Right ventricle myocardium superior (tissue), 1 donor: ENCODE results near the gene POMGNT2. TPM values are rescaled to one million over a fixed set of nuclear protein-coding genes. Genes with fewer than 3 reads are reported as not detected.

Experiments used
- ATAC-seq: fragments of 200-7000 bp; cut with Tn5 transposase; one replicate; pipeline ENCODE4 v1.9.1; 2020; ENCODE audit warnings: mild to moderate bottlenecking; ENCODE audit not compliant: poor library complexity
- DNase-seq: peaks from one replicate; pipeline ENCODE4 v3.0.0-alpha.2; 2020
- intact Hi-C: fragments of 100-400 bp; cut with DNase I; formaldehyde crosslinking; loops from one replicate; pipeline ENCODE4 v1.11.2; 2022
- total RNA-seq: library from RNA; stranded (reverse); fragmentation: NEBNext Ultra II Directional; extraction: Animal tissue kit (Norgen Biotek cat#: 25700); gene quantifications from one replicate; pipeline ENCODE4 v1.2.1, GENCODE V29; 2021
- donor health status: DM: no; HTN: yes; CAD: no; lungs with severe emphysema.

Gene POMGNT2
- total RNA-seq, 1 donor from 2014 or later = 20.2 TPM

GRCh38 chr3:43032646-43033628 is 72.9 kb downstream of the POMGNT2 start:
- intact Hi-C loops = no loop called here
- no peak for ATAC-seq
- no peak for DNase-seq

GRCh38 chr3:43031889-43032545 is 73.9 kb downstream of the POMGNT2 start:
- no peak for DNase-seq
- ATAC-seq = peak; percentile 73
- intact Hi-C loops = no loop called here

GRCh38 chr3:43031485-43031884 is 74.4 kb downstream of the POMGNT2 start:
- intact Hi-C loops = no loop called here
- DNase-seq (peak; percentile 74), ATAC-seq (peak; percentile 91)

- intact Hi-C loops = no loop called here
- DNase-seq = no peak
- ATAC-seq = no peak
Measured at GRCh38 chr3:43030162-43030935, 75.5 kb downstream of the POMGNT2 start.

Other genes with a start within 250 kb of the POMGNT2 start
- gene CYP8B1, start 230.2 kb downstream of the POMGNT2 start, total RNA-seq = not detected
- gene ZNF662, start 199.9 kb downstream of the POMGNT2 start, total RNA-seq = 3.3 TPM
- gene GASK1A, start 126.8 kb downstream of the POMGNT2 start, total RNA-seq = 0.75 TPM
- 18.7 TPM for gene SNRK, start 180.5 kb upstream of the POMGNT2 start, total RNA-seq